HG03439 (cell line): Measurements from ENCODE around the gene CEP97.
"Not testable (repeated sequence)": the region's sequence is repeated elsewhere in the genome, so short reads cannot be mapped to it uniquely, and the experiment has no call there.

Experiments used
- ATAC-seq: cut with Tn5 transposase; IDR thresholded peaks from one replicate; pipeline ENCODE4 v1.9.1; 2021; ENCODE audit warnings: mild to moderate bottlenecking, moderate library complexity; ENCODE audit not compliant: unreplicated experiment

CEP97 gene

GRCh38 chr3:101724329-101725193 is at the start of gene CEP97:
Gene CEP97, plus strand, starts transcription at chr3:101724614. Its CDS starts 63 bp downstream, at chr3:101724677.
- ATAC-seq = peak; percentile 92

GRCh38 chr3:101675709-101676215 is 48.7 kb upstream of the CEP97 start:
- ATAC-seq = no peak

DNA sequence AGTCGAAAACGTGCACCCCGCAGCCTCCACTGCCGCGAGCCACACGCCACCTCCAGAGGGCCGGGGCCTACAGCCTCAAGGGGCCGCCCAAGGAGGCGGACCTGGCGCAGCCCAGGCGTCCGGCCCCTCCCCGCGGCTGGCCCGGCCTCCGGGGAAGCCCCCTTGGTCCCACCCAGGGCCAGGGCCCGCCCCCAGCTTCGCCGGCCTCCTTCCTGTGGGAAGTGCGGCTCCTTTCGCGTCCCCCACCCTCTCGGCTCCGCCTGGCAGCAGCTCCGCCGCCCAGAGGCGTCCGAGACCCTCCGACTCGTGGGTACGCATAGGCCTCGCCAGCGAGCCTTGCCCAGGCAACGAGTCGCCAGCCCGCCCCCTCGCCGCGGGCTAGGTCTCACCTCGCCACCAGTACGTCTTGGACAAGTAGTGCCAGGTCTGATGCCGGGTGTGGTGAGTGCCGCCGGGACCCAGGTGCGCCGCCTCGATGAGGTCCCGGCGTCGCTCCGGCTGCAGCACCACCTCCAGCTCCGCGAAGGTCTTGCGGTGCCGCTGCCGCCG is 48.1 kb upstream of the CEP97 start:
- ATAC-seq = peak; percentile 86

- ATAC-seq = peak; percentile 64
Observed at GRCh38 chr3:101676765-101677435, 47.5 kb upstream of the CEP97 start, which contains the start of gene ZBTB11. Gene ZBTB11, minus strand, starts transcription at chr3:101677132. Its CDS starts 218 bp downstream, at chr3:101676914.

GRCh38 chr3:101677436-101678286 is 46.8 kb upstream of the CEP97 start:
- no peak for ATAC-seq

- ATAC-seq = not testable (repeated sequence)
Observed at GRCh38 chr3:101678837-101679236, 45.6 kb upstream of the CEP97 start.

DNA sequence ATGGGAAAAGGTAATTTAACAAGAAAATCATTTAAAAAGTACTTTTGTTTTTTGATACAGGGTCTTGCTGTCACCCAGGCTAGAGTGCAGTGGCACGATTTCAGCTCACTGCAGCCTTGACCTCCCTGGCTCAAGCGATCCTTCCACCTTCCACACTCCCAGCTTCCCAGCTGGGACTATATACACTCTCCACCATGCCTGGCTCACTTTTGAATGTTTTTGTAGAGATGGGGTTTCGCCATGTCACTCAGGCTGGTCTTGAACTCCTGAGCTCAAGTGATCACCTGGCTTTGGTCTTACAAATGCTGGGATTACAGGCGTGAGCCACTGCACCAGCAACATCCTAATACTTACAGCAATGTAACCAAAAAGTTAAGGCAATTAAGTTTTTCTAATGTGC is 43.9 kb upstream of the CEP97 start:
- no peak for ATAC-seq

- no peak for ATAC-seq
Observed at GRCh38 chr3:101685050-101685400, 39.4 kb upstream of the CEP97 start.

DNA sequence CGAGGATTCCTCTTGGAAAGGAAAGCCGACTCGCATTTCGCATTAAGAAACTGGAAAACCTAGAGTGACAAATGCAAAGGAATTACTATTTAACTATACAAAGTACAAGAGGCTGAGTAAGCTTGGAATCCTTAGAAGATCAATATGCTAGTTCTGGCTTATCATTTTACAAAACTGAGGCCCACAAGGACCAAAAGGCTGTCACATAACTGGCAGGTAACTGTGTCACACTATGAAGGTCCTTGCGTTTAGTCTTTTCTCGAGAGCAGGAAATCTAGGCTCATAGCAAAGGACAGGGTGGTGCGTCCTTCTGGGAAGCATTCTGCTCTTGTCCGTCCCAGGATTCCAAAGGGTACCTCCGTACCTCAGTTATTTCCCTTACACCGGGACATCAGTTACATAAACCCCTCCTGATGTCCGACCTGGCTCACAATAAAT is 38.5 kb upstream of the CEP97 start:
- no peak for ATAC-seq

- ATAC-seq = no peak
Observed at GRCh38 chr3:101687142-101687931, 37.1 kb upstream of the CEP97 start.

DNA sequence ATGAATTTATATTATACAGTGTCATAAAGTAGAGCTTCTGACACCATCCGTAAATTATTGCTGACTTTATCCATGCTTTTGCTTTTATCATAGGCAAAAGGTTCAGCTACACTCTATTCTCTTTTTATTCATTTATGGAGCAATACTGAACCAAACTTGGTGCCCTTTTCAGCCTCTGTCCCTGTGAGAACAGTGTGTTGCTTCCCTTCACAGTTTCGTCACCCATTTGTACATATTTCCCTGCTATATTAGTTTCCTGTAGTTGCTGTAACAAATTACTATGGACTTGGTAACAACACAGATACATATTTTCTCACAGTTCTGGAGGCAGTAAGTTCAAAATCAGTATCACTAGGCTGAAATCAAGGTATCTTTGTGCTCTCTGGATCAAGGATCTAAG is 35.1 kb upstream of the CEP97 start:
- ATAC-seq = no peak

DNA sequence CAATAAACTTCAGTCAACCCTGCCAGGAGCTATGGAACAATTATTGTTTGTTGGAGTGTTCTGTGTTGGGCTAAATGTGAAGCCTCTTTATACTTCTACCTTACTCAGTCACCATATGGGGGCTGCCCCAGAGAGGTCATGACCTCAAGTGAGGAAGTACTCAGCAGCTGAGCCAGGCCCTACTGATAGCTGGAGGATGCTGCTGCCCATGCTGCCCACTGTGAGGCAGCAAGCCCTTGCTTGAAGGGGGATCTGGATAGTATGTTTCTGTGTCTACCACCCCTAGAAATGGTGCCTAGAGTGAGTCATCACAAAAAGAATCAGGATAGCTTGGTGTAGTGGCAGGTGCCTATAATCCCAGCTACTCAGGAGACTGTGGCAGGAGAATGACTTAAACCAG is 33.4 kb upstream of the CEP97 start:
- peak; percentile 29 for ATAC-seq

DNA sequence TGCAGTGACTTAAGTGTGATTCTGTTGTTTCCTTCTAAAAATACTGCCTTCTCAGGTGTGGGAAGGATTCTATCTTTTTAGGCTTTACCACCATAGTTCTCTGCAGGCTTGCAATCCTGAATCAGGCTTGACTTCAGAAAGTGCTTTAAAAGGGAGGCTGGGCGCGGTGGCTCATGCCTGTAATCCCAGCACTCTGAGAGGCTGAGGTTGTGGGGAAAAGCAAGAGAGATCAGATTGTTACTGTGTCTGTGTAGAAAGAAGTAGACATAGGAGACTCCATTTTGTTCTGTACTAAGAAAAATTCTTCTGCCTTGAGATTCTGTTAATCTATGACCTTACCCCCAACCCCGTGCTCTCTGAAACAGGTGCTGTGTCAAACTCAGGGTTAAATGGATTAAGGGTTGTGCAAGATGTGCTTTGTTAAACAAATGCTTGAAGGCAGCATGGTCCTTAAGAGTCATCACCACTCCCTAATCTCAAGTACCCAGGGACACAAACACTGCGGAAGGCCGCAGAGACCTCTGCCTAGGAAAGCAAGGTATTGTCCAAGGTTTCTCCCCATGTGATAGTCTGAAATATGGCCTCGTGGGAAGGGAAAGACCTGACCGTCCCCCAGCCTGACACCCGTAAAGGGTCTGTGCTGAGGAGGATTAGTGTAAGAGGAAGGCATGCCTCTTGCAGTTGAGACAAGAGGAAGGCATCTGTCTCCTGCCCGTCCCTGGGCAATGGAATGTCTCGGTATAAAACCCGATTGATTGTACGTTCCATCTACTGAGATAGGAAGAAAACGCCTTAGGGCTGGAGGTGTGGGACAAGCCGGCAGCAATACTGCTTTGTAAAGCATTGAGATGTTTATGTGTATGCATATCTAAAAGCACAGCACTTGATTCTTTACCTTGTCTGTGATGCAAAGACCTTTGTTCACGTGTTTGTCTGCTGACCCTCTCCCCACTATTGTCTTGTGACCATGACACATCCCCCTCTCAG is 32.4 kb upstream of the CEP97 start:
- ATAC-seq = not testable (repeated sequence)

- ATAC-seq = peak; percentile 84
Observed at GRCh38 chr3:101693540-101693939, 30.9 kb upstream of the CEP97 start.

DNA sequence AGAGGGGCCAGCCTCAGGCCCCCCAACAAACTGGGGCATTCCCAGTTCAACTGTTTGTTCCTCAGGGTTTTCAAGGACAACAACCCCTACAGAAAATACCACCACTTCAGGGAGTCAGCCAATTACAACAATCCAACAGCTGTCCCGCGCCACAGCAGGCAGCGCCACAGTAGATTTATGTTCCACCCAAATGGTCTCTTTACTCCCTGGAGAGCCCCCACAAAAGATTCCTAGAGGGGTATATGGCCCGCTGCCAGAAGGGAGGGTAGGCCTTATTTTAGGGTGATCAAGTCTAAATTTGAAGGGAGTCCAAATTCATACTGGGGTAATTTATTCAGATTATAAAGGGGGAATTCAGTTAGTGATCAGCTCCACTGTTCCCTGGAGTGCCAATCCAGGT is 29.6 kb upstream of the CEP97 start:
- ATAC-seq = not testable (repeated sequence)

GRCh38 chr3:101695779-101696372 is 28.5 kb upstream of the CEP97 start:
- ATAC-seq = no peak

- no peak for ATAC-seq
Observed at GRCh38 chr3:101701696-101702634, 22.4 kb upstream of the CEP97 start.
